Smooth muscle cell (in vitro differentiated cells): Measurements from ENCODE around the gene BABAM1. TPM values are rescaled to one million over a fixed set of nuclear protein-coding genes. Genes with fewer than 3 reads are reported as not detected.

Experiments
- DNase-seq: peaks from one replicate; lab custom pipeline; 2025; ENCODE audit not compliant: unreplicated experiment; lab: John Stamatoyannopoulos, UW
- H2AFZ ChIP-seq: fragments of 200-600 bp; sonication (generic); 2 replicates; pipeline ENCODE4 v1.6.0; 2016; ENCODE audit warnings: antibody characterized with exemption, low read depth, mild to moderate bottlenecking
- H3F3A ChIP-seq: fragments of 200-600 bp; sonication (generic); 2 replicates; pipeline ENCODE4 v1.6.0; 2017; ENCODE audit warnings: antibody characterized with exemption, low read depth
- H3K27ac ChIP-seq: fragments of 200-600 bp; sonication (generic); 2 replicates; pipeline ENCODE4 v1.5.1; 2016; ENCODE audit warnings: low read depth, mild to moderate bottlenecking
- H3K27me3 ChIP-seq: fragments of 200-600 bp; sonication (generic); 2 replicates; pipeline ENCODE4 v1.6.1; 2016; ENCODE audit warnings: low read depth, mild to moderate bottlenecking
- H3K36me3 ChIP-seq: fragments of 200-600 bp; sonication (generic); 2 replicates; pipeline ENCODE4 v1.5.1; 2016; ENCODE audit warnings: low read depth
- H3K4me1 ChIP-seq: fragments of 200-600 bp; sonication (generic); 2 replicates; pipeline ENCODE4 v1.5.1; 2016; ENCODE audit warnings: low read depth
- H3K4me2 ChIP-seq: fragments of 200-600 bp; sonication (generic); 2 replicates; pipeline ENCODE4 v1.6.0; 2016; ENCODE audit warnings: mild to moderate bottlenecking
- H3K4me3 ChIP-seq: fragments of 200-600 bp; sonication (generic); 2 replicates; pipeline ENCODE4 v1.5.1; 2016; ENCODE audit warnings: mild to moderate bottlenecking
- H3K79me2 ChIP-seq: fragments of 200-600 bp; sonication (generic); 2 replicates; pipeline ENCODE4 v1.6.0; 2016; ENCODE audit warnings: low read depth, mild to moderate bottlenecking
- H3K9ac ChIP-seq: fragments of 200-600 bp; sonication (generic); 2 replicates; pipeline ENCODE4 v1.6.0; 2016; ENCODE audit warnings: low read depth
- H3K9me3 ChIP-seq: fragments of 200-600 bp; sonication (generic); replicated peaks from 2 replicates; pipeline ENCODE4 v1.5.1; 2016; ENCODE audit warnings: low read depth
- H4K20me1 ChIP-seq: fragments of 200-600 bp; sonication (generic); 2 replicates; pipeline ENCODE4 v1.6.0; 2016; ENCODE audit warnings: low read depth
- CTCF ChIP-seq: fragments of 200-600 bp; sonication (generic); IDR thresholded peaks from 2 replicates; pipeline ENCODE4 v1.5.1; 2017; ENCODE audit warnings: borderline replicate concordance, mild to moderate bottlenecking, antibody characterized with exemption; ENCODE audit not compliant: insufficient read depth, poor library complexity, severe bottlenecking
- WGBS: methylation state at CpG from one replicate; pipeline ENCODE4 v1.1.7; 2016; ENCODE audit warnings: low lambda C conversion rate; 5-methylcytosine and 5-hydroxymethylcytosine counted together
- polyA plus RNA-seq: library from polyadenylated mRNA; unstranded; fragments of >200 nt; fragmentation: Nextera tagmentation; extraction: Ambion mirVana; gene quantifications from 2 replicates; pipeline ENCODE4 v1.2.1, GENCODE V29; 2016
- total RNA-seq: library from RNA; depleted of rRNA; stranded (reverse); fragments of >200 nt; gene quantifications from 2 replicates; pipeline ENCODE4 v1.2.3, GENCODE V29; 2014

The BABAM1 gene
- total and polyA plus RNA-seq, 2 experiments from 2014 or later, result 69.8 to 108 TPM

- peak; percentile 90 for DNase-seq
- 1% methylated on average over 42 of the region's 46 CpGs for whole genome bisulfite sequencing
- no peaks in the 10 kb centered on the region for H3K27me3 ChIP-seq
- peak within 1 kb of the TSS; percentile 98 for H3K9ac ChIP-seq
- H4K20me1 ChIP-seq, result peaks cover 37% of the 10 kb centered on the region
- peaks cover 13% of the 10 kb centered on the region for H3K4me1 ChIP-seq
- H3K27ac ChIP-seq, result peak within 1 kb of the TSS; percentile 93
- no peak for TF ChIP-seq CTCF
- H3K79me2 ChIP-seq, result peaks cover 36% of the 10 kb centered on the region
- no peak within 1 kb of the TSS for H2AFZ ChIP-seq
- no peaks in the 10 kb centered on the region for H3K36me3 ChIP-seq
- peak within 1 kb of the TSS; percentile 97 for H3K4me3 ChIP-seq
- no peaks in the 10 kb centered on the region for H3K9me3 ChIP-seq
- peaks cover 4% of the 10 kb centered on the region for H3F3A ChIP-seq
- peak within 1 kb of the TSS; percentile 100 for H3K4me2 ChIP-seq
Measured at GRCh38 chr19:17309198-17309964, 42.1 kb downstream of the BABAM1 start, which contains the start of gene DDA1. DDA1 (plus strand) TSS chr19:17309563; CDS start chr19:17309655, 92 bp downstream.

- Histone ChIP-seq H3K9me3 (no peaks in the 10 kb centered on the region), H3K27me3 (no peaks in the 10 kb centered on the region), H3K4me3 (peak overlapping the region; percentile 97), H4K20me1 (peaks cover 39% of the 10 kb centered on the region), H3K9ac (peak overlapping the region; percentile 98), H3K36me3 (no peaks in the 10 kb centered on the region), H3K79me2 (peaks cover 36% of the 10 kb centered on the region), H3F3A (no peaks in the 10 kb centered on the region), H2AFZ (no peak overlapping the region), H3K4me2 (peak overlapping the region; percentile 100), H3K4me1 (peaks cover 13% of the 10 kb centered on the region), H3K27ac (peak overlapping the region; percentile 93)
- TF ChIP-seq CTCF, result no peak
- DNase-seq, result no peak
- 9% methylated on average over 23 of the region's 23 CpGs for WGBS
Measured at GRCh38 chr19:17309965-17310461, 42.8 kb downstream of the BABAM1 start.

- H3K79me2 ChIP-seq, result peaks cover 36% of the 10 kb centered on the region
- peak overlapping the region; percentile 65 for H3K4me2 ChIP-seq
- H3K4me3 ChIP-seq, result peak overlapping the region; percentile 6
Measured at GRCh38 chr19:17311455-17312188, 44.4 kb downstream of the BABAM1 start.

More at GRCh38 chr19:17311455-17312188, 44.4 kb downstream of the BABAM1 start:
- H3F3A ChIP-seq, result no peaks in the 10 kb centered on the region
- H3K9ac ChIP-seq, result peak overlapping the region; percentile 75
- no peak overlapping the region for H2AFZ ChIP-seq
- H3K36me3 ChIP-seq, result no peaks in the 10 kb centered on the region
- no peaks in the 10 kb centered on the region for H3K9me3 ChIP-seq
- H3K4me1 ChIP-seq, result peaks cover 10% of the 10 kb centered on the region
- peak overlapping the region; percentile 93 for H3K27ac ChIP-seq
- peaks cover 39% of the 10 kb centered on the region for H4K20me1 ChIP-seq
- no peak for DNase-seq
- WGBS, result 57% methylated on average over 11 of the region's 11 CpGs
- no peaks in the 10 kb centered on the region for H3K27me3 ChIP-seq
- no peak for TF ChIP-seq CTCF
